ENCODE results near the gene ATP2B2.

The ATP2B2 gene

GRCh38 chr3:10401990-10402761 is 103.2 kb downstream of the ATP2B2 start:
- DNase-seq (ENCODE audit: low read depth, low spot score), result no peak

- DNase-seq (ENCODE audit: low read depth, low spot score), result no peak
Observed at GRCh38 chr3:10400749-10401495, 104.5 kb downstream of the ATP2B2 start.

- no peak for DNase-seq (ENCODE audit: low read depth, low spot score)
Observed at GRCh38 chr3:10400050-10400748, 105.2 kb downstream of the ATP2B2 start.

DNA sequence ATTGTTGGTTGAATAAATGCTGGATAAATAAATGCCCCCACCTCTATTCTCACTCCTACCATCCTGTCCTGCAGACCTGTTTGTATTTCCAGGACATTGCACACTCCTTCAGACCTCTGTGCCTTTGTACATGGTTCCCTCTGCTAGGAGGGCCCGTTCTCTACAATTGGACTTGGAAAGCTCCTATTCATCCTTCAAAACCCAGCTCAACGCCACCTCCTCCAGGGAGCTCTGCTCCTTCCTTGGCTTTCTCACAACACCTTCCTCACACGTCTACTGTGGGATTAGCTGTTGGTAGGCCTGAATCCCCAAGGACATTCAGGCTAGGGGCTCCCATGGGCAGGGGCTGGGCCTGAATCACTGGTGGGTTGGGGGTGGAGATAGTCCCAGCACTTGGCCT is 105.8 kb downstream of the ATP2B2 start:
- DNase-seq (ENCODE audit: low read depth, low spot score), result no peak

GRCh38 chr3:10398341-10398740 is 107.0 kb downstream of the ATP2B2 start:
- no peak for DNase-seq (ENCODE audit: low read depth, low spot score)

DNA sequence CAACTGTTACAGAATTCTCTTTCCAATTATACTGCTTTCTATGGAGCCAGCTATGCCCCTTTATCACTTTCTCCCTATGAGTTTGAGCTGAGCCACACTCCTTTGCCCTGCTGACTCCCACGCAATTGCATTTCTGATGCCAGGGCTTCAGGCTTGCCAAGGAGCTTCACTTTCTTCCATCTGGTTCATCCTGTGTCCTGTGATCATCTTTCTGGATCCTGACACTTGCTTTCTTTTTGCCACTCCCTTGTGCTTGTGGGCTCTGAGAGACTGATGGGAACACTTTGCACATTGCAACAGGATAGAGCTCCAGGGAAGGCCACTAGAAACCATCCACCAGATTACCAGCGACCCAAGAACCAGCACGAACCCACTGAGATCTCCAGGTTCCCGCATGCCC is 107.5 kb downstream of the ATP2B2 start:
- DNase-seq (ENCODE audit: low read depth, low spot score), result no peak

DNA sequence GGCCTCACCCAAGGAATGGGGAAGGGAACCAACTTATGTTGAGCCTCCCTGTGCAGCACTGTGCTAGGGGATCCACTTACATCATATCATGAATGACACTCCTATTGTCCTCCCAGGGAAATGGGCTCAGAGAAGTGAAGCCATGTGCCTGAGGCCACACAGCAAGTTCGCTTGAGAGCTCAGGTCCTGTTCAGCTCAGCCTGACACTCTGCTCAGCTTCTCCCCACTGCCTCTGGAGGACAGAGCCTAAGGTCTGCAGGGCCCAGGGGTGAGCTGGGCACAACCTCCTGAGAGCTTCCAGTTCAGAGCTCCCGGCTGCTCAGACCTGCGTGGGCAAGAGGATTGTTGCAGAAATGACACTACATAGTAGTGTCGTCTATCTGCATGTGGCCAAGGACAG is 108.5 kb downstream of the ATP2B2 start:
- no peak for DNase-seq (ENCODE audit: low read depth, low spot score)

- DNase-seq (ENCODE audit: low read depth, low spot score), result no peak
Observed at GRCh38 chr3:10396083-10396482, 109.3 kb downstream of the ATP2B2 start.

- DNase-seq (ENCODE audit: low read depth, low spot score), result no peak
Observed at GRCh38 chr3:10395671-10396070, 109.7 kb downstream of the ATP2B2 start.

DNA sequence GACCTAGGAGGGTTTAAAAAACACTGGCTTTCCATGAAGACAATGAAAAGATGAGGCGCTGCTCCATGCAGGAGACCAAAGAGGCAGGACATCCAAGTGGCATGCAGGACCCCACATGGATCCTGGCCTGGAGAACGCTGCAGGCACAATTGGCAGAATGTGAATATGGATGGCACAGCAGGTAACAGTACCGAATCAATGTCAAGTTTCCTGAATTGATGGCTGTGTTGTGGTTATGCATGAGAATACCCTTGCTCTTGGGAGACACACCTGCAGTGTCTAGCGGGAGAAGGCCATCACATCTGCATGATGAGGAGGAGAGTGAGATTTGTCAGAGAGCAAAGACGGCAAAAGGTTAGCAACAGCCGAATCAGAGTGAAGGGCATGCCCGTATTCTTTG is 110.2 kb downstream of the ATP2B2 start:
- no peak for DNase-seq (ENCODE audit: low read depth, low spot score)

- no peak for DNase-seq (ENCODE audit: low read depth, low spot score)
Observed at GRCh38 chr3:10394491-10395025, 110.8 kb downstream of the ATP2B2 start.

DNA sequence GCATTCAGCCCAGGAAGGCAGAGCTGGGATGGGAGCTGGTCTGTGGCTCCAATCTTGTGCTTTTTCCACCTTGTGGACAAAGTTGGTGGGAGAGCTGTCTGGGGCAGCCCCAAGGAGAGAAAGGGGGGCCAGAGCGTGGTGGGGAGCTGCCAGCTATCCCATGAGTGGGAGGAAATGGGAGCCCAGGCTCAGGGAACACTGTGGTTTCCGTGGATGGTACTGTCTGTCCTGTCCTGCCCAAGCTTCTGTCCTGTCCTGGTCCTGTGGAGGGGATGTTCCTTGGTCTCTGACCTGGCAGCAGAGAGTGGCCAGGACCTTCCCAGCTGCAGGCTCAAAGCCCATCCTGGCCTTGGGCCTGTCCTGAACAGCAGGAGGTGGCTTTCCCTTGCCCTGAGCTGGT is 111.9 kb downstream of the ATP2B2 start:
- no peak for DNase-seq (ENCODE audit: low read depth, low spot score)

DNA sequence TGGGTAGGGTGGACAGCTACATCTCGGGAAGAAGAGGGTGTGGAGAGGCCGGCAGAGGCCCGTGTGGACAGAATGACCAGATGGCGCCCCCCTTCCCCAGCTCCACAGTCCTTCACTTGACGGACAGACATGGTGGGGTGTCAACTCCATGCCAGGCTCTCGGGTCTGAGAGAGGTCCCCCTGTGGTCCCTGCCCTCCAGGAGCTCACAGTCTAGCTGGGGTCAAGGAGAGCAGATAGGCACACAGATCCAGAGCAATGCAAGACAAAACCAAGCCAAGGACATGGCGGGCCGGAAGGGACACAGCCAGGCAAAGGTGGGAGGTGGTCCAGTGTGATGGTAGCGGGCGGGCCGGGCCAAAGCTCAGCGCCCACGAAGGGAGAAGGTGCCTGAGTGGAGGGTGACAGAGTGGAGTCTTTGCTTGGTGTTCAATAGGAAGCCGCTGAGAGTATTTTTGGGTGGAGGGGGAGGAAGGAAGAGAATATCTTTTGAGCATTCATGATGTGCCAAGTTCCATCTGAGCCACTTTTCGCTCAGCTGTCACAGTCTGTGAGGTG is 112.4 kb downstream of the ATP2B2 start:
- DNase-seq (ENCODE audit: low read depth, low spot score), result no peak

- DNase-seq (ENCODE audit: low read depth, low spot score), result no peak
Observed at GRCh38 chr3:10392244-10392643, 113.1 kb downstream of the ATP2B2 start.

DNA sequence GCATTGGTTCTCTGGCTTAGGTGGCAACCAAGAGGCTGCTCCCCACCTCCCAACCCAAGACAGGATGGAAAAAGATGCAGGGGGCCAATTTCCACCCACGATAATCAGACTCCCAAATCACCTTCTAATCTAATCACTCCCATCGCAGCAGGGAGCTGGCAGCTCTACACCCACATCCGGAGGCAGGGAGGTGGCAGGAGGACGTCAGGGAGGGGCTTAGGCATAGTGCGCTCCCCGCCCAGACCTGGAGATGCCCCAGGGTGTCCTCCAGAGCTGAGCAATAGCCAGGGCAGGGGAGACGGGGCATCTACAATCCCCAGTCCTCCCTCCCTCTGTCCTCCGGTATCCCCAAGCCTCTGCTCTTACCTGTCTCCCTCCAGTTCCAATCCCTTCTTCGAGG is 114.0 kb downstream of the ATP2B2 start:
- no peak for DNase-seq (ENCODE audit: low read depth, low spot score)

GRCh38 chr3:10390641-10391373 is 114.6 kb downstream of the ATP2B2 start:
- no peak for DNase-seq (ENCODE audit: low read depth, low spot score)

- no peak for DNase-seq (ENCODE audit: low read depth, low spot score)
Observed at GRCh38 chr3:10389995-10390394, 115.4 kb downstream of the ATP2B2 start.

- DNase-seq (ENCODE audit: low read depth, low spot score), result no peak
Observed at GRCh38 chr3:10389339-10389738, 116.0 kb downstream of the ATP2B2 start.

- no peak for DNase-seq (ENCODE audit: low read depth, low spot score)
Observed at GRCh38 chr3:10387881-10388609, 117.3 kb downstream of the ATP2B2 start.

GRCh38 chr3:10386121-10386520 is 119.3 kb downstream of the ATP2B2 start:
- DNase-seq (ENCODE audit: low read depth, low spot score), result no peak

All from brain pericyte (primary cell).